DMS79 (cell line): ENCODE measurements around the gene JUP.
A peak's percentile ranks its signal among the peaks of the same experiment; 100 is the strongest.

Experiments
- DNase-seq: peaks from one replicate; lab custom pipeline; 2025; lab: John Stamatoyannopoulos, UW

The JUP gene

DNA sequence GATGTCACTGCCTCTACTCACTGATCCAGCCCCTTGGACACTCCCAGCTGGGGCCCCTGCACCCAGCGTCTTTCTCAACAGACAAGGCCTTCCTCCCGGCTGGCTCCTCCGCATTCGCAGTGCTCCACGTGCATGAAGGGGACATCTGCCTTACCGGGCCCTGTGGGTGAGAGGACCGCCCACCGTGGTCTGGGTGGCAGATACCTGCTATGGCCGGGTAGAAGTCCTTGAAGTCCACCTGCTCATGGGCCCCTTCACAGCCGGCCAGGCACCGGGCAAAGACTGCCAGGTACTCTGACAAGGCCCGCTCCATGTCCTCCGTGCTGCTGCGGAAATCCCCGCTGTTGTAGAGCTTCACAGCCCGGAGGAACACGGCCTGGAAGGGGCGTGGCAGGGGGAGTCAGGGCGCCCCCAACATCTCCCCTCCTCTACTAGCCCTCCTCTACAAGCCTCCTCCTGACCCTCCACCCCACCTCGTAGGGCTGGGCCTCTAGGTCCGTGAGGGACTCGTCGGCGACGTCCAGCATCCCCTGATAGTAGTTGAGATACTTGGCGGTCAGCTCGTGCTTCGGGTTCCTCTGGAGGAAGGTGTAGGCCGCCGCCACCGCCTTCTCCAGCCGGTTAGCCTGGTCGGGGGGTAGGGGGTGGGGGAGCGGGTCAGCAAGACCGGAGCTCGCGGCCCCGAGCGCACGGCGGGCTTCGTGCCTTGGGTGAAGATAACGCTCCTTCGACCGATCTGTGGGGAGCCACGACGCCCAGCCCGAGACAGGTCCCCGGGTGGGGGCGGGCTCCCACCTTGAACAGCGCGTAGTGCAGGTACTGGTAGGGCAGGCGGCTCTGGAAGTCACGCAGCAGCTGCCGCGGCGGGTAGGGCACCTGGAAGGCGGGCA is 24.4 kb upstream of the JUP start:
- DNase-seq = no peak

- no peak for DNase-seq
These were observed 20.4 kb upstream of the JUP start for GRCh38 chr17:41806685-41807445.

DNA sequence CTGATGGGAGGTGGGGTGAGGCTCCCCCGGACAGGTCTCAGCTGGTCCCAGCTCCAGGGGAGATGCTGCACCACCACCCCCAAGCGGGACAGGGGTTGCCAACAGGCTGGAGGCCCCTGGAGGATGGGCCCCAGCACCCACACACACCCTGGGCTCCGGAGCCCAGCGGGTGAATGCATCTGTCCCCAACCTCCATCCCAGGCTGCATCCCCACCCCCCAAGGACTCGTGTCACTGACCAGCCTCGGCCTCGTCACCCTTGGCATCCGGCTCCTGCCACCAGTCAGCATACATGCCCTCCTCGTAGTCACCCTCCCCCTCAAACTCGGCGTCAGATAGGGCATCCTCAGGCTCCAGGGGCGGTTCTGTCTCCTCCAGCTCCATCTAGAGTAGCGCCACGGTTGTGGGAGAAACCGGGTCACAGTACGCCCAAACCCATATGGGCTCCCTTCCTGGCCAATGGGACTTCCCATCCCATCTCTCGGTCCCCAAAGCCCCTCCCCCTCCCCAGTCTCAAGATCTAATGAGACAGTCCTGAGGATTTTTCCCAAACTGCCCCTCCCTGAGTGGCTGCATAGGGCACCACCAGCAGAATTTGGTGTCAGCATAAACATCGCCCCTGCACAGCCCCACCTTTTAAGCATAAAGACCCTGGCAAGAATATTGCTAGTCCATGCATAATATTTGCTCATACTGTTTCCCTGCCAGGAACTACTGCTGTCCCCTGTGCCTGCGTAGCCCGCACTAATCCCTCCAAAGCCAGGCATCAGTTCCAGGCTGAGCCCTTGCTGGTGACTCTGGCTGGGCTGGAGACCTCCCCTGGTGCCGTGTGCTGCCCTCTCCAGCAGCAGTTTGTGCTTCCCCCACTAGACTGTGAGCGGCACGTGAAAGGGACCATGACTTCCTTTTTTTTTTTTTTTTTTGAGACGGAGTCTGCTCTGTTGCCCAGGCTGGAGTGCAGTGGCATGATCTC is 16.8 kb upstream of the JUP start:
- DNase-seq = no peak

DNA sequence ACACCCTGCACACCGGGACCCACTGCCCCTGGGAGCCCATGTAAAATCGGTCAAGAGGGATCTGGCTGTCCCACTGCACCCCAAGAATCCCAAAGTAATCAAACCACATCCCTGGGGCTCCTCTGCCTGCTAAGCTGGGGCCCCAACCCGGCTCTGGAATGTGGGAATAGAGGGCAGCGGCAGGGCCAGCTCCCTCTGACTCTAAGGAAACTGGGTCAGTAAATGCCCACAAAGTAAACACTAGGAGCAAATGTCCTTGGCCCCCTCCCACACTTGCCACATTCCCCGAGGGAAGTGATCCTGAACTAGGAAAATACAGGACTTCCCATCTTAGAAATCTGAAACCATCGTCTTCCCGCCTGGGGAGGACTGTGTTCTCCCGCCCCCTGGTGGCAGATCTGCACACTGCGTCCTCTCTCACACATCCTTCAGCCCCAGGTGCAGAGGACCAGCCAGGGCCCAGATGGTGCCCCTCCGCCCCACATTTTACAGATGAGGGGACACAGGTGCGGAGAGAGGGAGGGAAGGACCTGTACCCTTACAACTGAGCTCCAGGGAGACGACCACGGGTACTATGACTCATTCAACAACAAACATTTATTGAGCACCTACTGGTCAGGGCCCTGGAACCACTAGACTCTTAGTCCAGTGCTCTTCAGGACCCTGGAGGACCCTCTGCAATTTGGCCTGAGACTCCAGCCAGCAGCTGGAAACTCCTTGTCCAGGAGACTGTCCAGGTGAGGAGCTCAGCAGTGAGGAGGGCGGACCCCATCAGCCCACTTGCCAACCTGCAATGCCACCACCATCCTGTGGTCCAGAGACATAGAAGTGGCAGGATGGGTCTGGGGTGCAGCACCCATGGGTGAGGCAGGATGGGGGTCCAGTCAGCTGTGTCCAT is 15.1 kb upstream of the JUP start:
- peak; percentile 55 for DNase-seq

GRCh38 chr17:41800601-41801373 is 14.3 kb upstream of the JUP start:
- DNase-seq = peak; percentile 41

DNA sequence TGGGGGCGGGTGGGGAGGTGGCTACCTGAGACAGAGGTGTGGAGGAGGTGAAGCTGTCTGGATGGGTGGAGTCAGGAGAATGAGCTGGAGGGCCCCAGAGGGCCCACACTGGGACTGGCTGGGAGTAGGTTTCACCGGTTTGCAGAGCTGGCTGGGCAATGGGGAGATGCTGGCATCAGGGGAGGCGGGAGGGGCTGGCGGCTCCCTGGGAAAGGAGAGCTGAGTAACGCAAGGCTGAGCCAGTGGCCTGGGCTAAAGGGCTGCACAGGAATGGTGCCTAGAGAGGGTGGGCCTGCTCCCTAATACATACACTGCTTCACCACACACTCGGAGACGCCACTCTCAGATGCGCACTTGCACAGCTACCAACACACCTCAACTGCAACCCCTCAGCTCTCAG is 12.9 kb upstream of the JUP start:
- DNase-seq = no peak

DNA sequence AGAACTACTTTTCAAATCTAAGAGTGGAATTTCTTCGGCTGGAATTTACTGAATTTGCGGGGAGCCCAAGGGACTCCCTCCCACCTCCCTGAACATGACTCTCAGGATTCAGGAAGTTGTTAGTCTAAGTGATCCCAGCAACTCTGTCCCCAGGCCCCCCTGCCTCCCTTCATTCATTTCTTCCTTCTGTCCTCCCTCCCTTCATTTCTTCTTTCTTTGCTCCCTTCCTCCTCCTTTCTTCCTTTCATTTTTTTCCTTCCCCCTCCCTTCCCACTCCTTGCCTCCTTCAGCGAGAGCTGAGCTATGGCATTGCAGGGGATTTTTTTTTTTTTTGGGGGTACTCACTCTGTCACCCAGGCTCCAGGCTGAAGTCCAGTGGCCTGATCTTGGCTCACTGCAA is 10.9 kb upstream of the JUP start:
- no peak for DNase-seq

GRCh38 chr17:41796121-41796895 is 9.8 kb upstream of the JUP start:
- DNase-seq = no peak

DNA sequence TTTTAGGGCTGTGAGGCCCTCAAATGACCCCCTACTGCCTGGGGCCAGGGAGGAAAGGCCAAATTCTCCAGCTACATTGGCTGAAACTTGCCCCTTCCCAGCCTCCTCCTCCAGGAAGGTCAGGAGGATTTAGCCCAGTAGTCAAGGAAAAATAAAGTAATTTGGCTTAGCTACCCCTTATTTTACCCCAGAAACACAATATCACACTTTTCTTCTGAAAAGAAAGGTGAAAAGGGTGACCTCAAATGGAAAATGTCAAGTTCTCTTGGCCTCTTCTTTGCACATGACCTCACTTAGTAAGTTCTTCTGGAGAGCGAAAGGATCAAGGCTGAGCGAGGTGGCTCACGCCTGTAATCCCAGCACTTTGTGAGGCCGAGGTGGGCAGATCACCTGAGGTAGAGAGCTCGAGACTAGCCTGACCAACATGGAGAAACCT is 8.0 kb upstream of the JUP start:
- no peak for DNase-seq

DNA sequence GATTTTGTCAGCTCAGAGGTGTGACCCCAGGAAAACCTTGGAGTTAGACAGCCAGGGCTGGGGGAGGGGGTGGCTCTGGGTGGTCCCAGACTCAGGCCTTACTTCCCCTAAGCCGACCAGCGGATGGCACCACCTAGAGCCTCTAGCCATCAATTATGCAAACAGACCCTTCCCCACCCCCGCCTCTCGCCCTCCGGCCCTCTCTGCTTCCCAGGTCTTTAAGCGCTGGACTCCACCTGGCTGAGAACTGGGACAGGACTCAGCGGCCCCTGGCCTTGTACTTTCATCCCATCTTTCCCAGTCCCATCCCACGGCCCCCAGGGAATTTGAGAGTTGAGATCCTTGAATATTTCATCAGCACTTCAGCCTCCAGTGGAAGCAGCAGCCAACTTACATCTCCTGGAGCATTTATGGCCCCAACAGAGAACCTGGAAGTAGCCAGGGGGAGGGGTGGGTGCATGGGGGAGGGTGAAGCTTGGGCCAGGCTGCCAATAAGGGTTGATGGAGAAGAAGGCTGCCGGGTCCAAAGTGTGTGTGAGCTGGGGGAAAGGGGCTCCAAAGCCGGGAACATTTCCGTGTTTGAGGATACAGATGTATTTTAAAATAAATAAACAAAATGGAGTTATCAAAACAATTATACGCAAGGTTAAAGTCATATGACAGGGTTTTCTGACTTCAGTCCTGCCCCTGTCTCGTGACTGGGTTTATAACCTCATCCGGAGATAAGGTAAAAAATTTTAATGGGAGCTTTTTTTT is 7.5 kb upstream of the JUP start:
- no peak for DNase-seq

- no peak for DNase-seq
These were observed 6.6 kb upstream of the JUP start for GRCh38 chr17:41792845-41793783.

DNA sequence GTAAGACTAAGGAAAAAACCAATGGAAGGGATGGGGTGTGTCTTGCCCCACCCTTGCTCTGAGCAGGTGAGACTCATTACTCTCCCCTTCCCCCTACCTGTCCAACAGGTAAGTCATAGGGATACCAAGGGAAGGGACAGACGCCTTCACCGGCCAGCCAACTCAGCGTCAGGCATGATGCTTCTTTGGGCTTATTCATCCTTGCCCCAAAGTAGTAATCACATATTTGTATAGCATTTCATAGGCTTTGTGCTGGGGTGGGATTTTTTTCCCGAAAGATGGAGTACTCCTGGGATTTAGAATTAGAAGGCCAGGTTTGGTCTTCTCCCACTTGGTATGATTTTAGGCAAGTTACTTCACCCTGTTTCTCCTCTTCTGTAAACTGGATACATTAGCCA is 509 bp upstream of the JUP start:
- no peak for DNase-seq

DNA sequence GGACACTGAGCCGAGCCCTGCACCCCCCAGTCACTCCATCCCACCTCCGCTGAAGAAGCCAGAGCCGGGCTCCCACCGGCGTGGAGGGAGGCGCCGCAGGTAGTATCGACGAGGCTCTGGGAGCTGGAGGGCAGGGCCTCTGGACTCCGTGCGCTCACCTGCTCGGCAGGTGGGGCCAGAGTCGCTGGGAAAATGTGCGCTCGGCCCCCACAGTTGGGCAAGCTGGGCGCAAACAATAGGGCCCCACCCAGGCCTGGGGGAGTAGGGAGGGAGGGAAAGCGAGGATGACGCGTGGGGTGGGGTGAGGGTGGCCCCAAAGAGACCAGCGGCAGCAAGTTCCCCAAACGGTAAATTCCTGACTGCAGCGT is 668 bp downstream of the JUP start:
- DNase-seq = peak; percentile 35

- no peak for DNase-seq
These were observed 1.2 kb downstream of the JUP start for GRCh38 chr17:41785091-41785858.

GRCh38 chr17:41784207-41784744 is 2.2 kb downstream of the JUP start:
- no peak for DNase-seq

GRCh38 chr17:41782142-41782541 is 4.4 kb downstream of the JUP start:
- DNase-seq = no peak
